SK-N-MC (cell line): ENCODE measurements around the gene MRTFA.

Source experiments
- EZH2 ChIP-seq: fragments of 200-600 bp; sonication (generic); IDR thresholded peaks from one replicate; pipeline ENCODE4 v1.6.1; 2017; ENCODE audit warnings: antibody characterized with exemption
- FOXP2 ChIP-seq: optimal IDR thresholded peaks from 2 replicates; pipeline ENCODE3; 2011; ENCODE audit warnings: mild to moderate bottlenecking, moderate library complexity; ENCODE audit not compliant: insufficient read depth; ENCODE audit errors: extremely low read length, control extremely low read depth
- POLR2AphosphoS5 ChIP-seq: IDR thresholded peaks from 2 replicates; pipeline ENCODE4 v1.6.1; 2012; ENCODE audit warnings: mild to moderate bottlenecking, low read depth, low read length, borderline replicate concordance

- TF ChIP-seq POLR2AphosphoS5 (no peak), EZH2 (no peak), FOXP2 (no peak)
These were observed 24.2 kb upstream of the MRTFA start for GRCh38 chr22:40660730-40661129.
